ENCODE measurements around the gene ZNF774.

- TF ChIP-seq CTCF (optimal IDR thresholded peaks at IDR 0.05 in 1 of 3, IDR thresholded peaks at IDR 0.05 in 1 of 3, conservative IDR thresholded peaks at IDR 0.05 in 1 of 3; ENCODE audit: extremely low read depth in 1 of 3, insufficient read depth in 2 of 3, low read length in 3 of 3) (no peak), EZH2 (IDR thresholded peaks at IDR 0.05; ENCODE audit: low read length) (no peak)
Observed at GRCh38 chr15:90318591-90318990, 33.5 kb upstream of the ZNF774 start.
